ENCODE measurements around the gene RNU6-1.

DNA sequence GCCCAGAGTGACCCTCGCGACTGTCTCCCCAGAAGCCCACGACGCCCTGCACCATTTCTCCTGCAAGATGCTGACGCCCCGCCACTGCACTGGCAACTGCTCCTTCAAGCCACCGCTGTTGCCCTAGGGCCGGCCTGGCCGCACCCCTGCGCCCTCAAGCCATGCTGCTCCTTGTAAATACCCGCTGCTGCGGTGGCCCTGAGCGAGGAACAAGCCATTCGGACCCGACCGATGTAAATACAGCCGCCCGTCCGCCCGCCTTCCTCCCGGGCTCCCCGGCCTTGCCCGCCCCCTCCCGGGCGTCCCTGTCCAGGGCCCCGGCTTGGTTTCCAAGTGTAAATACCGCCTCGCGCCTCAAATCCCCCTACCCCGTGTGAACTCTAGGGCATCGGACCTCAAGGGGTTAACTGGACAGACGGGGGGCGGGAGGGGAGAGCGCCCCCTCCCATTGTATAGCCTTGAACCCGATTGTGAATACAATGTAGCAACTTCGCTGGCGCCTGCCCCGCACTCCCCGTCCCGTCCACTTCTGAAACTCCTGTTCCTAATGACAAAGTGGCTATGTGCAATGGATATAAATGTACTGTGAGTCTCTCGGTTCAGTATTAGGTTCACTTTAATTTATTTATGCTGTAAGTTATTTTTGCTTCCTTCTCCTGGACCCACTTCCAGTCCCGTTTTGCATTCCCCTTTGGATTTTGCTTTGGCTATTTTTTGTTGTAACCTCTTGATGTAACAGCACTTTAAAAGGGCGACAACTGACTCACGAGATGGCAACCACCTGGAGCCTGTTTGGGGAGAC, 5.9 kb downstream of the RNU6-1 start:
- TF ChIP-seq POLR2A (IDR thresholded peaks at IDR 0.05) (no peak), CTCF (IDR thresholded peaks at IDR 0.05) (peak in 3 of 4 experiments; percentile 17 to 62 (median 33)), POLR2AphosphoS5 (IDR thresholded peaks at IDR 0.05) (no peak)

Data from gastroesophageal sphincter (tissue), 3 donors.